ENCODE results near the gene OR4M1.
"Not testable (repeated sequence)": the region's sequence is repeated elsewhere in the genome, so short reads cannot be mapped to it uniquely, and the experiment has no call there.

The OR4M1 gene

GRCh38 chr14:19773204-19773603 is at the start of gene OR4M1:
Gene OR4M1 (plus strand): TSS chr14:19773504. CDS start chr14:19780323, 6,819 bp downstream.
- DNase-seq (ENCODE audit: low read depth); in situ Hi-C loops (cut with HindIII; ENCODE audit: low sequenced_read_pairs); H3K4me3 ChIP-seq (ENCODE audit: low read depth, low read length): not testable (repeated sequence)

GRCh38 chr14:19729359-19729758 is 43.9 kb upstream of the OR4M1 start:
- in situ Hi-C loops (cut with HindIII; ENCODE audit: low sequenced_read_pairs): no loop called here

GRCh38 chr14:19729763-19730162 is 43.5 kb upstream of the OR4M1 start:
- TF ChIP-seq CTCF (IDR thresholded peaks at IDR 0.05; ENCODE audit: low read depth, low read length, missing control alignments): no peak
- H3K4me3 ChIP-seq (ENCODE audit: low read depth, low read length): no peak overlapping the region
- in situ Hi-C loops (cut with HindIII; ENCODE audit: low sequenced_read_pairs): no loop called here
- DNase-seq (ENCODE audit: low read depth): no peak

More at GRCh38 chr14:19729359-19729758, 43.9 kb upstream of the OR4M1 start:
- H3K4me3 ChIP-seq (ENCODE audit: low read depth, low read length): no peak overlapping the region
- no peak for TF ChIP-seq CTCF (IDR thresholded peaks at IDR 0.05; ENCODE audit: low read depth, low read length, missing control alignments)
- no peak for DNase-seq (ENCODE audit: low read depth)

- DNase-seq (ENCODE audit: low read depth); in situ Hi-C loops (cut with HindIII; ENCODE audit: low sequenced_read_pairs); H3K4me3 ChIP-seq (ENCODE audit: low read depth, low read length): not testable (repeated sequence)
Measured at GRCh38 chr14:19733893-19734292, 39.4 kb upstream of the OR4M1 start.

- in situ Hi-C loops (cut with HindIII; ENCODE audit: low sequenced_read_pairs): no loop called here
- no peak for DNase-seq (ENCODE audit: low read depth)
- TF ChIP-seq CTCF (IDR thresholded peaks at IDR 0.05; ENCODE audit: low read depth, low read length, missing control alignments): no peak
Measured at GRCh38 chr14:19743256-19743655, 30.0 kb upstream of the OR4M1 start, which contains the start of gene OR4Q3. Gene OR4Q3 (plus strand): TSS chr14:19743571.

GRCh38 chr14:19752316-19752715 is 21.0 kb upstream of the OR4M1 start:
- H3K4me3 ChIP-seq (ENCODE audit: low read depth, low read length); DNase-seq (ENCODE audit: low read depth); in situ Hi-C loops (cut with HindIII; ENCODE audit: low sequenced_read_pairs): not testable (repeated sequence)

More at GRCh38 chr14:19743256-19743655, 30.0 kb upstream of the OR4M1 start, which contains the start of gene OR4Q3:
- H3K4me3 ChIP-seq (ENCODE audit: low read depth, low read length): no peak within 1 kb of the TSS

GRCh38 chr14:19754172-19754571 is 19.1 kb upstream of the OR4M1 start:
- H3K4me3 ChIP-seq (ENCODE audit: low read depth, low read length): no peak overlapping the region
- DNase-seq (ENCODE audit: low read depth): no peak
- in situ Hi-C loops (cut with HindIII; ENCODE audit: low sequenced_read_pairs): no loop called here
- no peak for TF ChIP-seq CTCF (IDR thresholded peaks at IDR 0.05; ENCODE audit: low read depth, low read length, missing control alignments)

GRCh38 chr14:19771491-19771890 is 1.8 kb upstream of the OR4M1 start:
- H3K4me3 ChIP-seq (ENCODE audit: low read depth, low read length); DNase-seq (ENCODE audit: low read depth); in situ Hi-C loops (cut with HindIII; ENCODE audit: low sequenced_read_pairs): not testable (repeated sequence)

- no peak for DNase-seq (ENCODE audit: low read depth)
- in situ Hi-C loops (cut with HindIII; ENCODE audit: low sequenced_read_pairs): no loop called here
- H3K4me3 ChIP-seq (ENCODE audit: low read depth, low read length): no peak overlapping the region
- no peak for TF ChIP-seq CTCF (IDR thresholded peaks at IDR 0.05; ENCODE audit: low read depth, low read length, missing control alignments)
Measured at GRCh38 chr14:19771895-19772430, 1.3 kb upstream of the OR4M1 start.

GRCh38 chr14:19772454-19772853 is 850 bp upstream of the OR4M1 start:
- in situ Hi-C loops (cut with HindIII; ENCODE audit: low sequenced_read_pairs); H3K4me3 ChIP-seq (ENCODE audit: low read depth, low read length); DNase-seq (ENCODE audit: low read depth): not testable (repeated sequence)
